ENCODE data around the gene SELENOS.

The SELENOS gene

DNA sequence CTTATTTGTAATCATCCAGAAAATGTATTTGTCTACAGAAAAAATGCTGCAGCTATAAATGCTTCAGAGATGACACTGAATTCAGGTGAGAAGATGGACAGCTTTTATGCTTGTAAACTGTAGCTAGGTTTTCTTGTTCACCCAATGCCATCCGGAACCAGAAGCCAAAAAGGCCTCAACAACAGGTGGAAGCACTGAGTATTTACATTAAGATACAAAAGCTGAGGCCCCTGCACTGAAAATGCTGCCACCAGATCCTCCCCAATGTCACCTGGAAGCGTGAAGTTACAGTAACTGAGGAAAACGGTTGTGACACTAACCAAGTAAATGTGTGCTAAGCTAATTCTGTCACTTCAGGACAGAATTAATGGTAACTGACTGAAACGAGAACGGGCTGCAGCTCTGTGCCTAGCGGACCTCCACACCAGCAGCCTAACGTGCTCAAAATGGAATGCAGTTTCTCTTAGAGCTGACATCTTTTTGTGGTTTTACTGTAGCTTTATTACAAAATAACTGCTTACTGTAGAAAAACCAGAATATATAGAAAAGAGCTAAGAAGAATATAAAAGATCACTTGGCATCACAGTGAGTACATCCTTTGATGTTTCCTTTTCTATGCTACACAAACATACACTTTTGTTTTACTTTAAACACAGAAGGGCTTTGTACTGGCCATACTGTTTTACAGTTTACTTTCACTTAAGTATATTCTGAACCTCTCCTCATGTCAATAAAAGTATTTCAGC, 33.1 kb downstream of the SELENOS start:
- DNase-seq (ENCODE audit: low read depth) = no peak
- TF ChIP-seq, protein P1, sequence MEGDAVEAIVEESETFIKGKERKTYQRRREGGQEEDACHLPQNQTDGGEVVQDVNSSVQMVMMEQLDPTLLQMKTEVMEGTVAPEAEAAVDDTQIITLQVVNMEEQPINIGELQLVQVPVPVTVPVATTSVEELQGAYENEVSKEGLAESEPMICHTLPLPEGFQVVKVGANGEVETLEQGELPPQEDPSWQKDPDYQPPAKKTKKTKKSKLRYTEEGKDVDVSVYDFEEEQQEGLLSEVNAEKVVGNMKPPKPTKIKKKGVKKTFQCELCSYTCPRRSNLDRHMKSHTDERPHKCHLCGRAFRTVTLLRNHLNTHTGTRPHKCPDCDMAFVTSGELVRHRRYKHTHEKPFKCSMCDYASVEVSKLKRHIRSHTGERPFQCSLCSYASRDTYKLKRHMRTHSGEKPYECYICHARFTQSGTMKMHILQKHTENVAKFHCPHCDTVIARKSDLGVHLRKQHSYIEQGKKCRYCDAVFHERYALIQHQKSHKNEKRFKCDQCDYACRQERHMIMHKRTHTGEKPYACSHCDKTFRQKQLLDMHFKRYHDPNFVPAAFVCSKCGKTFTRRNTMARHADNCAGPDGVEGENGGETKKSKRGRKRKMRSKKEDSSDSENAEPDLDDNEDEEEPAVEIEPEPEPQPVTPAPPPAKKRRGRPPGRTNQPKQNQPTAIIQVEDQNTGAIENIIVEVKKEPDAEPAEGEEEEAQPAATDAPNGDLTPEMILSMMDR (conservative IDR thresholded peaks at IDR 0.05; ENCODE audit: control insufficient read depth, insufficient read depth, low read depth, low read length) = no peak
- no peak overlapping the region for H3K4me3 ChIP-seq (ENCODE audit: control insufficient read depth, low read depth, low read length)

- TF ChIP-seq, protein P1 (conservative IDR thresholded peaks at IDR 0.05; ENCODE audit: control insufficient read depth, insufficient read depth, low read depth, low read length) = no peak
- DNase-seq (ENCODE audit: low read depth) = no peak
- no peak overlapping the region for H3K4me3 ChIP-seq (ENCODE audit: control insufficient read depth, low read depth, low read length)
These were observed 33.9 kb downstream of the SELENOS start for GRCh38 chr15:101243420-101243819.

- H3K4me3 ChIP-seq (ENCODE audit: control insufficient read depth, low read depth, low read length) = no peak overlapping the region
- DNase-seq (ENCODE audit: low read depth) = no peak
These were observed 34.3 kb downstream of the SELENOS start for GRCh38 chr15:101242999-101243336.

DNA sequence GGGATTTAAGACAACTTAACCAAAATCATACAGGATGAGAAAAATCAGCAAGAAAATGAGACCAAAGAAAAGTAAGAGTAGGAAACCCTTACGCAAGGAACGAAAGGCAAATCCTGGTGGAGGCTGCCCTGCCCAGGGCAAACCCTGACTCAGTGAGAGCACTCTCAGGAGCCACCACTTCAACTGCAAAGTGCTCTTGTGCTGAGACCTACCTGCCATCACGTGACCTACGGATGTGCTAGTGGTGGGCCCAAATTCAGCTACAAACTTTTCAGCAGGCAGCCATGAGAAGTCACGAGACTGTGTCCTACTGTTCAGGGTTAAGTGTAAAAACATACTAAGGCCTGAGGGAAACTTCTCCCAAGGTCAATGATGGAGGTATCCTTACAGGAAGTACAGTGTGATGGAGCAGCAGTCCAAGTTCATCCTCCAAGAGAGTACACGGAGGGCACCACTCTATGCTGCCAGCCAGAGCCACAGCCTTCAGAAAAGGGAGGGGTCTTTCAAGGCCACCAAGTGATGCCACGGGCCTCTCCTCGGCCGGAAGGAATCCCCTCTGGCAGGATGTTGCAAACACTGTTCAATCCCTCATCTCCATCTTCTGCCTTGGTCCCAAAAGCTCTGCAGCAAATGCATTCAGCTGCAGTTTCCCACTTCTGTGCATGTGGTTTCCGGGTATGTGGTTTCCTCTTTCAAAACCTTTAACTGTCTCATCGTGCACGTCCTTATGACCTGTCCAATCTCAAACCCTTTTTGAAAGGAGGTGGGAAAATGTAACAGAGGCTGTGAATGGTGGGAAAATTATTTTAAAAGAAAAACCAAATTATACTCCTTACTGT, 34.9 kb downstream of the SELENOS start:
- TF ChIP-seq, protein P1 (conservative IDR thresholded peaks at IDR 0.05; ENCODE audit: control insufficient read depth, insufficient read depth, low read depth, low read length) = no peak
- no peak overlapping the region for H3K4me3 ChIP-seq (ENCODE audit: control insufficient read depth, low read depth, low read length)
- DNase-seq (ENCODE audit: low read depth) = peak; percentile 76

More at GRCh38 chr15:101242999-101243336, 34.3 kb downstream of the SELENOS start:
- TF ChIP-seq, protein P1 (conservative IDR thresholded peaks at IDR 0.05; ENCODE audit: control insufficient read depth, insufficient read depth, low read depth, low read length) = no peak

GRCh38 chr15:101240358-101240757, 36.9 kb downstream of the SELENOS start:
- DNase-seq (ENCODE audit: low read depth) = peak; percentile 83
- H3K4me3 ChIP-seq (ENCODE audit: control insufficient read depth, low read depth, low read length) = no peak overlapping the region
- TF ChIP-seq, protein P1 (conservative IDR thresholded peaks at IDR 0.05; ENCODE audit: control insufficient read depth, insufficient read depth, low read depth, low read length) = no peak

GRCh38 chr15:101239724-101240136, 37.6 kb downstream of the SELENOS start:
- H3K4me3 ChIP-seq (ENCODE audit: control insufficient read depth, low read depth, low read length) = no peak overlapping the region
- TF ChIP-seq, protein P1 (conservative IDR thresholded peaks at IDR 0.05; ENCODE audit: control insufficient read depth, insufficient read depth, low read depth, low read length) = no peak
- no peak for DNase-seq (ENCODE audit: low read depth)

All from fibroblast of mammary gland (primary cell).